Trophoblast cell (in vitro differentiated cells and primary cell): ENCODE measurements around the gene UBE2D1.

ENCODE experiments used
- DNase-seq, 2 donors: peaks; one replicate each; pipeline ENCODE4 v3.0.0-alpha.2; 2016
- H2AFZ ChIP-seq: 2 replicates; pipeline ENCODE4 v1.6.1; 2013; ENCODE audit warnings: low read length, moderate library complexity, mild to moderate bottlenecking; ENCODE audit not compliant: insufficient read depth, poor library complexity
- H2AK5ac ChIP-seq: 2 replicates; pipeline ENCODE4 v1.6.1; 2013; ENCODE audit warnings: mild to moderate bottlenecking, low read length
- H2BK120ac ChIP-seq: 2 replicates; pipeline ENCODE4 v1.6.1; 2013; ENCODE audit warnings: low read length, mild to moderate bottlenecking, moderate library complexity; ENCODE audit not compliant: insufficient read depth, poor library complexity
- H2BK12ac ChIP-seq: 2 replicates; pipeline ENCODE4 v1.6.1; 2013; ENCODE audit warnings: mild to moderate bottlenecking, low read length, moderate library complexity
- H2BK5ac ChIP-seq: 2 replicates; pipeline ENCODE4 v1.6.1; 2013; ENCODE audit warnings: low read length, low read depth, moderate library complexity, mild to moderate bottlenecking; ENCODE audit not compliant: poor library complexity
- H3K14ac ChIP-seq: 2 replicates; pipeline ENCODE4 v1.6.1; 2013; ENCODE audit warnings: mild to moderate bottlenecking, low read length
- H3K18ac ChIP-seq: 2 replicates; pipeline ENCODE4 v1.6.1; 2013; ENCODE audit warnings: mild to moderate bottlenecking, low read length
- H3K23ac ChIP-seq: 2 replicates; pipeline ENCODE4 v1.6.1; 2013; ENCODE audit warnings: low read length
- H3K27ac ChIP-seq: 2 replicates; pipeline ENCODE4 v1.5.1; 2013; ENCODE audit warnings: low read depth, mild to moderate bottlenecking, inconsistent platforms, low read length, moderate library complexity
- H3K27me3 ChIP-seq: 2 replicates; pipeline ENCODE4 v1.6.1; 2013; ENCODE audit warnings: inconsistent platforms, mild to moderate bottlenecking, low read length, moderate library complexity; ENCODE audit not compliant: insufficient read depth
- H3K36me3 ChIP-seq, 2 experiments: 1 replicate in 1 of 2; 2 replicates in 1 of 2; pipeline ENCODE4 v1.6.1; 2013; ENCODE audit warnings: low read length in 2 of 2, mild to moderate bottlenecking in 2 of 2, moderate library complexity in 1 of 2; ENCODE audit not compliant: insufficient read depth in 2 of 2, control insufficient read depth in 1 of 2
- H3K4ac ChIP-seq: 2 replicates; pipeline ENCODE4 v1.6.1; 2013; ENCODE audit warnings: low read depth, mild to moderate bottlenecking, low read length, moderate library complexity
- H3K4me1 ChIP-seq, 2 experiments: 1 replicate in 1 of 2; 2 replicates in 1 of 2; pipeline ENCODE4 v1.6.1; 2013; ENCODE audit warnings: low read length in 2 of 2, mild to moderate bottlenecking in 2 of 2, moderate library complexity in 1 of 2; ENCODE audit not compliant: insufficient read depth in 2 of 2, control insufficient read depth in 1 of 2
- H3K4me2 ChIP-seq: 2 replicates; pipeline ENCODE4 v1.6.1; 2013; ENCODE audit warnings: inconsistent platforms, mild to moderate bottlenecking, low read length, moderate library complexity
- H3K4me3 ChIP-seq: 2 replicates; pipeline ENCODE4 v1.5.1; 2013; ENCODE audit warnings: mild to moderate bottlenecking, low read depth, low read length, inconsistent platforms
- H3K79me1 ChIP-seq: one replicate; pipeline ENCODE4 v1.6.1; 2013; ENCODE audit warnings: low read length
- H3K79me2 ChIP-seq: 2 replicates; pipeline ENCODE4 v1.6.1; 2013; ENCODE audit warnings: low read length, mild to moderate bottlenecking; ENCODE audit not compliant: control insufficient read depth, insufficient read depth, poor library complexity
- H3K9ac ChIP-seq: 2 replicates; pipeline ENCODE4 v1.6.1; 2013; ENCODE audit warnings: mild to moderate bottlenecking, low read length
- H3K9me3 ChIP-seq: 2 replicates; pipeline ENCODE4 v1.6.1; 2013; ENCODE audit warnings: low read depth, mild to moderate bottlenecking, control low read depth, inconsistent platforms, low read length; ENCODE audit not compliant: insufficient read depth
- H4K12ac ChIP-seq: 2 replicates; pipeline ENCODE4 v1.6.1; 2013; ENCODE audit warnings: low read depth, mild to moderate bottlenecking, low read length, moderate library complexity
- H4K8ac ChIP-seq: 2 replicates; pipeline ENCODE4 v1.6.1; 2013; ENCODE audit warnings: low read depth, mild to moderate bottlenecking, low read length, moderate library complexity
- H4K91ac ChIP-seq: one replicate; pipeline ENCODE4 v1.6.1; 2013; ENCODE audit warnings: low read depth, mild to moderate bottlenecking, low read length, moderate library complexity
- WGBS: extraction: QIAGEN DNeasy Blood & Tissue Kit; methylation state at CpG from one replicate; pipeline ENCODE4 v1.1.7; 2013; ENCODE audit warnings: missing lambda C conversion rate; ENCODE audit not compliant: insufficient read length, insufficient coverage; ENCODE audit errors: extremely low coverage; 5-methylcytosine and 5-hydroxymethylcytosine counted together

Gene UBE2D1

GRCh38 chr10:58382489-58382995 lies 47.7 kb downstream of the UBE2D1 start:
- Histone ChIP-seq H3K9ac (no peak overlapping the region), H3K79me1 (peaks cover 11% of the 10 kb centered on the region), H4K91ac (no peak overlapping the region), H3K4me1 (peaks cover 0 to 3% of the 10 kb centered on the region in 2 experiments), H3K36me3 (peaks cover 5 to 6% of the 10 kb centered on the region in 2 experiments), H2AK5ac (no peak overlapping the region), H3K79me2 (peaks cover 7% of the 10 kb centered on the region), H3K27ac (no peak overlapping the region), H3K4me2 (no peak overlapping the region), H2BK5ac (no peak overlapping the region), H3K27me3 (no peaks in the 10 kb centered on the region), H4K8ac (no peak overlapping the region), H3K18ac (no peak overlapping the region), H4K12ac (no peak overlapping the region), H3K23ac (no peak overlapping the region), H2BK120ac (no peak overlapping the region), H2AFZ (no peak overlapping the region), H3K4me3 (no peak overlapping the region), H2BK12ac (no peak overlapping the region), H3K14ac (no peak overlapping the region), H3K4ac (no peak overlapping the region), H3K9me3 (peaks cover 2% of the 10 kb centered on the region)
- no peak for DNase-seq
- WGBS = no CpG with 5 or more reads among the region's 2 CpGs

- H3K27ac ChIP-seq = no peak overlapping the region
- H3K18ac ChIP-seq = no peak overlapping the region
- no peaks in the 10 kb centered on the region for H3K27me3 ChIP-seq
- no peak overlapping the region for H3K9ac ChIP-seq
- peaks cover 0 to 3% of the 10 kb centered on the region in 2 experiments for H3K4me1 ChIP-seq
- H2AK5ac ChIP-seq = no peak overlapping the region
- no peak overlapping the region for H3K4ac ChIP-seq
- peaks cover 8 to 9% of the 10 kb centered on the region in 2 experiments for H3K36me3 ChIP-seq
- H3K14ac ChIP-seq = no peak overlapping the region
- no peak overlapping the region for H3K23ac ChIP-seq
- DNase-seq = peak in 1 of 2 donors; percentile 48
- H4K91ac ChIP-seq = no peak overlapping the region
- peaks cover 7% of the 10 kb centered on the region for H3K79me2 ChIP-seq
- H3K9me3 ChIP-seq = peaks cover 2% of the 10 kb centered on the region
- no peak overlapping the region for H2AFZ ChIP-seq
- no CpG with 5 or more reads among the region's 3 CpGs for WGBS
- no peak overlapping the region for H3K4me3 ChIP-seq
- peak overlapping the region; percentile 76 for H3K4me2 ChIP-seq
- no peak overlapping the region for H4K8ac ChIP-seq
- no peak overlapping the region for H4K12ac ChIP-seq
- H2BK5ac ChIP-seq = no peak overlapping the region
- H3K79me1 ChIP-seq = peaks cover 11% of the 10 kb centered on the region
- H2BK120ac ChIP-seq = no peak overlapping the region
- no peak overlapping the region for H2BK12ac ChIP-seq
Observed at GRCh38 chr10:58384095-58384494, 49.3 kb downstream of the UBE2D1 start.

GRCh38 chr10:58384544-58384998 lies 49.8 kb downstream of the UBE2D1 start:
- Histone ChIP-seq H4K12ac (peak overlapping the region; percentile 80), H3K4me3 (peak overlapping the region; percentile 97), H3K4me1 (peaks cover 0 to 3% of the 10 kb centered on the region in 2 experiments), H3K4ac (peak overlapping the region; percentile 36), H2BK12ac (peak overlapping the region; percentile 17), H2BK5ac (peak overlapping the region; percentile 86), H3K18ac (peak overlapping the region; percentile 85), H3K79me2 (peaks cover 7% of the 10 kb centered on the region), H3K79me1 (peaks cover 11% of the 10 kb centered on the region), H3K14ac (peak overlapping the region; percentile 86), H2AFZ (peak overlapping the region; percentile 87), H2AK5ac (no peak overlapping the region), H4K91ac (peak overlapping the region; percentile 92), H3K23ac (no peak overlapping the region), H3K4me2 (peak overlapping the region; percentile 76), H3K9me3 (peaks cover 2% of the 10 kb centered on the region), H3K36me3 (peaks cover 10 to 12% of the 10 kb centered on the region in 2 experiments), H3K27me3 (no peaks in the 10 kb centered on the region), H2BK120ac (peak overlapping the region; percentile 68), H3K9ac (peak overlapping the region; percentile 80), H4K8ac (peak overlapping the region; percentile 95), H3K27ac (peak overlapping the region; percentile 89)
- no CpG with 5 or more reads among the region's 12 CpGs for WGBS
- no peak for DNase-seq

- Histone ChIP-seq H3K79me2 (peaks cover 7% of the 10 kb centered on the region), H3K4me1 (peaks cover 0 to 3% of the 10 kb centered on the region in 2 experiments), H3K4me3 (peak within 1 kb of the TSS; percentile 97), H2AFZ (peak within 1 kb of the TSS; percentile 87), H3K9ac (peak within 1 kb of the TSS; percentile 92), H3K14ac (peak within 1 kb of the TSS; percentile 86), H3K36me3 (peaks cover 10 to 12% of the 10 kb centered on the region in 2 experiments), H3K27ac (peak within 1 kb of the TSS; percentile 89), H3K4ac (peak within 1 kb of the TSS; percentile 41), H3K79me1 (peaks cover 11% of the 10 kb centered on the region), H4K12ac (peak within 1 kb of the TSS; percentile 80), H3K18ac (peak within 1 kb of the TSS; percentile 85), H3K23ac (no peak within 1 kb of the TSS), H2BK12ac (peak within 1 kb of the TSS; percentile 17), H2BK5ac (peak within 1 kb of the TSS; percentile 86), H3K27me3 (no peaks in the 10 kb centered on the region), H4K8ac (peak within 1 kb of the TSS; percentile 95), H2BK120ac (peak within 1 kb of the TSS; percentile 68), H3K9me3 (peaks cover 2% of the 10 kb centered on the region), H3K4me2 (peak within 1 kb of the TSS; percentile 76), H2AK5ac (no peak within 1 kb of the TSS), H4K91ac (peak within 1 kb of the TSS; percentile 92)
- peak; percentile 82 to 88 for DNase-seq
- WGBS = no CpG with 5 or more reads among the region's 65 CpGs
Observed at GRCh38 chr10:58384999-58385783, 50.4 kb downstream of the UBE2D1 start, which contains the start of gene TFAM. TSS of gene TFAM (plus strand) at chr10:58385410. CDS start at chr10:58385548, 138 bp downstream.
